UCSD-AML1 (cell line): ENCODE data around the gene TOMM6.

Source experiments
- DNase-seq: peaks from one replicate; lab custom pipeline; 2025; ENCODE audit not compliant: unreplicated experiment; lab: John Stamatoyannopoulos, UW

The TOMM6 gene

DNA sequence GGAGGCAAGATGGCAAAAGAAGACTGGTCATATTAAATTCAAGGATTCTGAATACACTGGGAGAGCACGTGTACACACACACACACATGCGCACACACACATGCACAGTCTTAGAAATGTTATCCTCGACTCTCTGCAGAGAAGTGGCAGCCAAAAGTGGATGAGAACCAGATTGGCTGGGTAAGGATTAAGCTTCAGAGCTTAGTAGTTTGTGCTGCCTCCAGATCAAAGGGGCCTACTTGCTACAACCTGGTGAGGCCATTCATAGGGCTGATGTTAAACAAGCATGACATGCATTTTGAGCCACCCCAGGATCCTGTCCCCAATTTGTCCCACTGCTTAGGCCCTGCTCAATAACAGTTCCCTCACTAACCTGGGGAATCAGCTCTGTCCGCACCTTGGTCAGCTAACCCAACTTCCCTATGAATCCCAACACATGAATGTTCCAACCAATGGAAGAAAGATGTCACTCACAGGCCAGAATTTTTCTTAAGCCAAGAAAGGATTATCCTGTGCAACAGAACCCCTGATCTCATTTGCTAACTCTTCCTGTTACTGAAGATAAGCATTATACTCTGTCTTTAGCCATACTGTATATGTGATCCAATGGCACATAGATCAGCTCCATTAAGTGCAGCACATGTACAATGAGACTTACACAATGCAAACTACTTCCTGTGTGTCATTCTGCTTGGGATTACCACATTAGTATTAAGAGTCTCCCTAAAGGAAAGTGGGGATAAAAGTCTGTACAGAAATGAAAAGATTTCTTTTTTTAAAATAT is 31.0 kb downstream of the TOMM6 start:
- no peak for DNase-seq

GRCh38 chr6:41821266-41821665 is 33.8 kb downstream of the TOMM6 start:
- no peak for DNase-seq

DNA sequence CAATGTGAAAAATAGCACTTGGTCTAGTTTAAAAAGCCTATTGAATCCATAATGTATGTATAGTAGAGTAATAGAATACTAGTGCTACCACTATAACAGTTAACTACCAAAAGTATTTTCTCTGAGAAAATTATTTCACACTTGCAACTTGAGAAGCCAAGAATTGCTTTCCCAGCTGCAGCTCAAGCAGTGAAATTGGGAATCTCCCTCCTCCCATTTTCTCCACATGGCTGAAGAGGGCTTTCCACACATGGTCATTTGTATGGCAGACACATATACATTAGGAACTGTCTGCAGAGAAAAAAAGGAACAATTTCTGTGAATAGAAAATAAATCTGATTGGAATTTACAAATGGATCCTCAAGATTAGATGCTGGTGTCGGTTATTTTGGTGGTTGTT is 34.5 kb downstream of the TOMM6 start:
- no peak for DNase-seq

- no peak for DNase-seq
These were observed 35.7 kb downstream of the TOMM6 start for GRCh38 chr6:41823178-41823577.

DNA sequence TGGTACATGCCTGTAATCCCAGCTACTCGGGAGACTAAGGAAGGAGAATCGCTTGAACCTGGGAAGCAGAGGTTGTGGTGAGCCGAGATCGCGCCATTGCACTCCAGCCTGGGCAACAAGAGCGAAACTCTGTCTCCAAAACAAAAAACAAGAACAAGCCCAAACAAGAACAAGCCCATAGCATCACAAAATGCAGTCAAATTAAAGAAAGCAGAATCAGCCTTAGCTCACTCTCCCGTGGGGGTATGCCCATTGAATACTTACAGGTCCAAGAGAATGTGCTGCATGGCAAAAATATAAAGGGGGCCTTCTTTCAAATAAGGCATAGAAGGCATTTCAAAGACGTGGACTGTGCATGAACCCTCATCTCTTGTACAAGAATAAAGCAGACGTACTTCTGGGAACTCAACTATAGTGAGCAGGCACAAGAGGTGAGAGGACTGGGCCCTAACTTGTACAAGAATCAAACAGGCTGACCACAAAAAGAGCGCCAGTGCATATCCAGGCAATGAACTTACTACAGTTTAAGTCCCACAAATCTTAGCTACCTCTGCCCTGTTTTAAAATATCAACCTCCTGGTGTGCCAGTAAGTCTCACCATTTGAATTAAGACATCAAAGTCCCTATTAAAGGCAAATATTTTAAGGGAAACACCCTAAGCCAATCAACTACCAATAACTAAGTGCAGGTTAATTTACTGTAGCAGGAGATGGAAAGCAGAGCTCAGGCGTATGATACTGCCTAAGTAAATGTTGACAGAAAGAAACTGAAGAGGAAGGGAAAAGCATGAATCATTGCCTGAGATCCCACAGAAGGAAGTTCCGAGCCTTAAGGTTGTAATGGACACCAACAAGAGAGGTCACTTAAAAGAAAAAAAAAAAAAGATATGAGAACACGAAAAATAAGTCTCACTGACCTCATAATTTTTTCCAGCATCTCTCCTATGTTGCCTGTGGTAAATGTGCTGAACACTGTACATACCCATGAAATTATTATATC is 37.4 kb downstream of the TOMM6 start:
- no peak for DNase-seq

DNA sequence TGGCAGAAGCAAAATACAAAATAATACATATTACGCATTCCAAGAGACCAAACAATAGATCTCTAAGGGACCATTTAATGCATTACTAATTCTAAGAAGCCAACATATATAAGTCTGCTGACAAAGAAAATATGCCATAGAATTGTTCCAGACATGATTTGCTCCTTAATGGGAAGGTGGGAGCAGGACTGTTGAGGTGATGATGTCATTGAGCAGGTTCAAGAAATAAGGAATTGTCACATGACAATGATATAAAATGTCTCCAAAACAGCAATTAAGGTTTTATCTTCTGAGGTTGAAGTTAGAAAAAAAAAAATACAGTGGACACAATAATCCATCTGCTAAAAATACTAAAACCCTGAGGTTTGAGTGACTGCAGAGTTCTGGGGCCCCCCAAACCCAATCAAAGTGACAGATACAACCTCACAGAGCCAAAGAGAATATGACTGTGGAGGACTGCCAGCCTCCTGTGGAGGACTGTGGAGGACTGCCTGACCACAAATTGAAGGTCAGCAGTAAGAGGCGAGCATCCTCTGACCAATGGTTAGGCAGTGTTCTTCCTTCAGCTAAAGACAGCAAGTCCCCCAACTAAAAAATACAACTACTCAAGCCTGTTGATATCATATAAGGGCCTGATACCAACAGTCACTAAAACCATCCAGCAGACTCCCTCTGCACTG is 39.0 kb downstream of the TOMM6 start:
- no peak for DNase-seq

GRCh38 chr6:41832263-41832662 is 44.8 kb downstream of the TOMM6 start:
- DNase-seq: no peak

DNA sequence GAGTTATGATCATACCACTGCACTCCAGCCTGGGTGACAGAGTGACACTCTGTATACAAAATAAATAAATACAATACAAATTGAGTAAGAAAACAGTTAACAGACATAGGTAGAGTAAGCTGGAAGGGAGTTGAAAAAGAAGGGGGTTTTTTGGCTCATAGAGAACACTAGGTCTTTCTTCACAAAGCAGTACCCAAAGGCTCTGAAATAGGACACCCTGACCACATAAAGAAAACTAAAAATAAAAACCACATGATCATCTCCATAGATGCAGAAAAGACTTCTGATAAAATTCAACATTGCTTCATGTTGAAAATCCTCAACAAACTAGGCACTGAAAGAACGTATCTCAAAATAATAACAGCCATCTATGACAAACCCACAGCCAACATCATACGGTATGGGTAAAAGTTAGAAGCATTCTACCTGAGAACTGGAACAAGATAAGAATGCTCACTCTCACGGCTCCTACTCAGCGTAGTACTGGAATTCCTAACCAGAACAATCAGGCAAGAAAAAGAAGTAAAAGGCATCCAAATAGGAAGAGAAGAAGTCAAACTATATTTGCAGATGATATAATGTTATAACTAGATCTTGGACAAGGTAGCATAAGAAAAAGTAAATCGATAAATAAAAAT is 48.6 kb downstream of the TOMM6 start:
- DNase-seq: no peak

GRCh38 chr6:41836660-41837052 is 49.2 kb downstream of the TOMM6 start:
- no peak for DNase-seq
